ENCODE measurements around the gene GARNL3. TPM values are rescaled to one million over a fixed set of nuclear protein-coding genes. Genes with fewer than 3 reads are reported as not detected.
A peak's percentile ranks its signal among the peaks of the same experiment; 100 is the strongest.

Gene GARNL3
- total RNA-seq, 1 donor: 5.8 TPM

GRCh38 chr9:127417131-127418036, 152.8 kb downstream of the GARNL3 start:
- no peak overlapping the region for H3K4me2 ChIP-seq (ENCODE audit: insufficient read depth, low read length)
- H3K79me2 ChIP-seq (ENCODE audit: insufficient read depth, low read length): peaks cover 3% of the 10 kb centered on the region
- H3K36me3 ChIP-seq (ENCODE audit: insufficient read depth, low read length): no peaks in the 10 kb centered on the region
- peaks cover 3% of the 10 kb centered on the region for H3K4me1 ChIP-seq (ENCODE audit: insufficient read depth, low read length)
- H3K27ac ChIP-seq (ENCODE audit: low read depth, low read length): no peak overlapping the region
- no peaks in the 10 kb centered on the region for H3K9me3 ChIP-seq (ENCODE audit: low read depth, low read length)
- peaks cover 2% of the 10 kb centered on the region for H4K20me1 ChIP-seq (ENCODE audit: insufficient read depth, low read length)
- no peak overlapping the region for H2AFZ ChIP-seq (ENCODE audit: low read length)
- DNase-seq (ENCODE audit: insufficient read length, low spot score, missing footprints): no peak
- no peaks in the 10 kb centered on the region for H3K27me3 ChIP-seq (ENCODE audit: insufficient read depth, low read length)
- TF ChIP-seq CTCF (IDR thresholded peaks at IDR 0.05; ENCODE audit: extremely low read depth, low read depth, low read length): no peak
- H3K4me3 ChIP-seq (ENCODE audit: insufficient read depth, low read length): no peak overlapping the region

GRCh38 chr9:127418037-127418471, 153.5 kb downstream of the GARNL3 start:
- no peaks in the 10 kb centered on the region for H3K27me3 ChIP-seq (ENCODE audit: insufficient read depth, low read length)
- peaks cover 9% of the 10 kb centered on the region for H3K79me2 ChIP-seq (ENCODE audit: insufficient read depth, low read length)
- TF ChIP-seq CTCF (IDR thresholded peaks at IDR 0.05; ENCODE audit: extremely low read depth, low read depth, low read length): peak; percentile 19
- H3K4me1 ChIP-seq (ENCODE audit: insufficient read depth, low read length): peaks cover 9% of the 10 kb centered on the region
- DNase-seq (ENCODE audit: insufficient read length, low spot score, missing footprints): no peak
- no peaks in the 10 kb centered on the region for H3K36me3 ChIP-seq (ENCODE audit: insufficient read depth, low read length)
- H3K27ac ChIP-seq (ENCODE audit: low read depth, low read length): no peak overlapping the region
- no peak overlapping the region for H3K4me3 ChIP-seq (ENCODE audit: insufficient read depth, low read length)
- no peak overlapping the region for H3K4me2 ChIP-seq (ENCODE audit: insufficient read depth, low read length)
- no peak overlapping the region for H2AFZ ChIP-seq (ENCODE audit: low read length)
- no peaks in the 10 kb centered on the region for H3K9me3 ChIP-seq (ENCODE audit: low read depth, low read length)
- H4K20me1 ChIP-seq (ENCODE audit: insufficient read depth, low read length): peaks cover 2% of the 10 kb centered on the region

DNA sequence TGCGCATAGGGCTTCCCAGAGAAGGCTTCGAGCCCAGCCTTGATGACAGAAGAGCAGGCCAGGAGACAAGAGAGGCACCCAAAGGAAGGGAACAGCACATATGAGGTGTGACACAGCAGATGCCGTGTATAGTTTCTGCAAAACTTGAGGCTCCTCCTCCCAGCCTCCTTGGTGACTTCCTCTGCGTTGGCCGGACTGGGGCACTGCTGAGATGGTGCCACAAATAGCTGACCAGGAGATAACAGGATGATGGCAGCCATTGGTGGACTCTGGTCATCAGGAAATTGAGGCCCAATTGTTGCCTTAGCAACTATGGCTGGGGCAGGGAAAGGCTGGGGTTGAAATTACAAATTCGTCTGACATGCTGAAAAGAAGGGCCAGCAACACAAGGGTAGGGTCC, 154.8 kb downstream of the GARNL3 start:
- H3K4me2 ChIP-seq (ENCODE audit: insufficient read depth, low read length): no peak overlapping the region
- peaks cover 14% of the 10 kb centered on the region for H3K4me1 ChIP-seq (ENCODE audit: insufficient read depth, low read length)
- no peak for DNase-seq (ENCODE audit: insufficient read length, low spot score, missing footprints)
- H3K4me3 ChIP-seq (ENCODE audit: insufficient read depth, low read length): no peak overlapping the region
- no peaks in the 10 kb centered on the region for H3K27me3 ChIP-seq (ENCODE audit: insufficient read depth, low read length)
- H2AFZ ChIP-seq (ENCODE audit: low read length): no peak overlapping the region
- peaks cover 2% of the 10 kb centered on the region for H4K20me1 ChIP-seq (ENCODE audit: insufficient read depth, low read length)
- no peak overlapping the region for H3K27ac ChIP-seq (ENCODE audit: low read depth, low read length)
- TF ChIP-seq CTCF (IDR thresholded peaks at IDR 0.05; ENCODE audit: extremely low read depth, low read depth, low read length): no peak
- no peaks in the 10 kb centered on the region for H3K9me3 ChIP-seq (ENCODE audit: low read depth, low read length)
- no peaks in the 10 kb centered on the region for H3K36me3 ChIP-seq (ENCODE audit: insufficient read depth, low read length)
- H3K79me2 ChIP-seq (ENCODE audit: insufficient read depth, low read length): peaks cover 14% of the 10 kb centered on the region

DNA sequence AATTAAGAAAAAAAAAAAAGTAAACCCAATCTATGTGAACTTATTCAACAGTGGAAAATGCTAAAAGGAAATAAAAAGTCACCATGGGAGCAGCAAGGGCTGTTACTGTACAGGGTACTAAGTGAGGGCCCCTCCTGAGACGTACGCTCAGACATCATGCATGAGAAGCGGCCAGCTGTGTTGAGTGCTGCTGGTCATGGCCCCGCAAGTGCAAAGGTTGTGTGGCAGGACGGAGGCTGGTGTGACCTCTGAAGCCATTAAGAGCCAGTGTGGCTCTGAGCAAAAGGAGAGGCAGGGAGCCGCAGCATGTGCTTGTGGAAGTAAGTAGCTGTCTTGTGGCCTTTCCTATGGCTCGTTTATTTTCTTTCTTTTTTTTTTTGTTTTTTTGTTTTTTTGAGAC, 156.5 kb downstream of the GARNL3 start:
- Histone ChIP-seq H3K9me3 (ENCODE audit: low read depth, low read length) (no peaks in the 10 kb centered on the region), H3K4me3 (ENCODE audit: insufficient read depth, low read length) (no peak overlapping the region), H3K36me3 (ENCODE audit: insufficient read depth, low read length) (no peaks in the 10 kb centered on the region), H3K4me2 (ENCODE audit: insufficient read depth, low read length) (no peak overlapping the region), H2AFZ (ENCODE audit: low read length) (no peak overlapping the region), H3K79me2 (ENCODE audit: insufficient read depth, low read length) (peaks cover 31% of the 10 kb centered on the region), H3K27ac (ENCODE audit: low read depth, low read length) (no peak overlapping the region), H3K27me3 (ENCODE audit: insufficient read depth, low read length) (no peaks in the 10 kb centered on the region), H4K20me1 (ENCODE audit: insufficient read depth, low read length) (peaks cover 2% of the 10 kb centered on the region), H3K4me1 (ENCODE audit: insufficient read depth, low read length) (peaks cover 27% of the 10 kb centered on the region)
- DNase-seq (ENCODE audit: insufficient read length, low spot score, missing footprints): no peak
- TF ChIP-seq CTCF (IDR thresholded peaks at IDR 0.05; ENCODE audit: extremely low read depth, low read depth, low read length): no peak

All from osteoblast (primary cell).